ENCODE data around the gene PRPF40A. TPM values are rescaled to one million over a fixed set of nuclear protein-coding genes. Genes with fewer than 3 reads are reported as not detected.
A peak's percentile ranks its signal among the peaks of the same experiment; 100 is the strongest.

The PRPF40A gene
- total and polyA plus RNA-seq, 2 of the 13 experiments (the other 11 are each of a cell fraction or from before 2014, with no cell fraction given): 146 to 207 TPM

- TF ChIP-seq ZNF589 (CRISPR knock-in tag; conservative IDR thresholded peaks at IDR 0.05): peak; percentile 91; the same call in 1 of the 2 replicates
- no peak for TF ChIP-seq WIZ (CRISPR knock-in tag; IDR thresholded peaks at IDR 0.05)
- TF ChIP-seq ZNF232 (CRISPR knock-in tag; IDR thresholded peaks at IDR 0.05; ENCODE audit: borderline replicate concordance): peak; percentile 91
- no peak for TF ChIP-seq PHB2 (IDR thresholded peaks at IDR 0.05; ENCODE audit: partially characterized antibody)
- TF ChIP-seq KLF6 (CRISPR knock-in tag; IDR thresholded peaks at IDR 0.05): peak; percentile 19; the same call in 1 of the 2 replicates
- TF ChIP-seq PLRG1 (conservative IDR thresholded peaks at IDR 0.05): no peak
- peak; percentile 88 for TF ChIP-seq ZXDC (CRISPR knock-in tag; IDR thresholded peaks at IDR 0.05)
- TF ChIP-seq ZNF280D (CRISPR knock-in tag; IDR thresholded peaks at IDR 0.05): peak; percentile 51; the same call in 1 of the 2 replicates
- TF ChIP-seq ATF4 (CRISPR knock-in tag; IDR thresholded peaks at IDR 0.05): peak in 1 of 2 experiments; percentile 64; a peak in 2 of 4 replicates
- TF ChIP-seq MEIS2 (CRISPR knock-in tag; IDR thresholded peaks at IDR 0.05): peak; percentile 86
- TF ChIP-seq ZNF329 (CRISPR knock-in tag; IDR thresholded peaks at IDR 0.05; ENCODE audit: low read depth): peak; percentile 74; the same call in 1 of the 2 replicates
- TF ChIP-seq ZNF777 (CRISPR knock-in tag; IDR thresholded peaks at IDR 0.05): peak; percentile 92
- peak; percentile 99 for TF ChIP-seq ARID2 (CRISPR knock-in tag; IDR thresholded peaks at IDR 0.05; ENCODE audit: borderline replicate concordance)
- TF ChIP-seq CAMTA2 (CRISPR knock-in tag; IDR thresholded peaks at IDR 0.05; ENCODE audit: borderline replicate concordance): peak; percentile 99
- peak; percentile 97 for TF ChIP-seq GLI4 (CRISPR knock-in tag; IDR thresholded peaks at IDR 0.05; ENCODE audit: borderline replicate concordance)
- TF ChIP-seq TOPORS (CRISPR knock-in tag; IDR thresholded peaks at IDR 0.05): peak; percentile 94
- peak; percentile 80 for TF ChIP-seq ZNF784 (CRISPR knock-in tag; IDR thresholded peaks at IDR 0.05; ENCODE audit: borderline replicate concordance)
- peak; percentile 81; the same call in 1 of the 2 replicates for TF ChIP-seq FOXJ3 (CRISPR knock-in tag; IDR thresholded peaks at IDR 0.05; ENCODE audit: borderline replicate concordance)
- TF ChIP-seq FUBP1 (CRISPR knock-in tag; IDR thresholded peaks at IDR 0.05; ENCODE audit: borderline replicate concordance): no peak
Measured at GRCh38 chr2:152718076-152718908, 1.0 kb upstream of the PRPF40A start, which contains the start of gene ARL6IP6 (continued).

All from HepG2 (cell line).